ENCODE results near the gene NECTIN2.

GRCh38 chr19:44927746-44928145, 81.6 kb downstream of the NECTIN2 start:
- TF ChIP-seq YY1 (IDR thresholded peaks at IDR 0.05; ENCODE audit: insufficient read depth, insufficient read length) (no peak), ZNF274 (IDR thresholded peaks at IDR 0.05; ENCODE audit: low read depth, low read length) (no peak)

All from NT2/D1 (cell line).